Activated CD4-positive, alpha-beta T cell treated with anti-CD3 and anti-CD28 coated beads, Interleukin-2, amount 10 ng/mL, durations not matched to agents 24 days and 14 days (primary cell): ENCODE data around the gene EML4. TPM values are rescaled to one million over a fixed set of nuclear protein-coding genes. Genes with fewer than 3 reads are reported as not detected.
"Not testable (repeated sequence)": the region's sequence is repeated elsewhere in the genome, so short reads cannot be mapped to it uniquely, and the experiment has no call there.

Source experiments
- DNase-seq: peaks from one replicate; pipeline ENCODE4 v3.0.0; 2022
- H3K27ac Mint-ChIP-seq: one replicate; pipeline ENCODE4 v1.8.0; 2022; ENCODE audit warnings: mild to moderate bottlenecking, mixed read lengths
- H3K27me3 Mint-ChIP-seq: one replicate; pipeline ENCODE4 v1.8.0; 2022; ENCODE audit warnings: mixed read lengths
- H3K36me3 Mint-ChIP-seq: one replicate; pipeline ENCODE4 v1.8.0; 2022; ENCODE audit warnings: low read depth, mild to moderate bottlenecking, mixed read lengths
- H3K4me1 Mint-ChIP-seq: one replicate; pipeline ENCODE4 v1.8.0; 2021; ENCODE audit warnings: mixed read lengths
- H3K4me3 Mint-ChIP-seq: one replicate; pipeline ENCODE4 v1.8.0; 2022; ENCODE audit warnings: mild to moderate bottlenecking, moderate library complexity, mixed read lengths
- H3K9me3 Mint-ChIP-seq: one replicate; pipeline ENCODE4 v1.8.0; 2021; ENCODE audit warnings: mixed read lengths
- intact Hi-C: fragments of 100-400 bp; cut with micrococcal nuclease; formaldehyde crosslinking; loops from one replicate; pipeline ENCODE4 v1.15.1; 2023
- total RNA-seq: library from RNA; stranded (reverse); gene quantifications from 2 replicates; pipeline ENCODE4 v1.2.3, GENCODE V29; 2022

EML4 gene
- total RNA-seq, 1 donor from 2014 or later = 51.3 TPM

DNA sequence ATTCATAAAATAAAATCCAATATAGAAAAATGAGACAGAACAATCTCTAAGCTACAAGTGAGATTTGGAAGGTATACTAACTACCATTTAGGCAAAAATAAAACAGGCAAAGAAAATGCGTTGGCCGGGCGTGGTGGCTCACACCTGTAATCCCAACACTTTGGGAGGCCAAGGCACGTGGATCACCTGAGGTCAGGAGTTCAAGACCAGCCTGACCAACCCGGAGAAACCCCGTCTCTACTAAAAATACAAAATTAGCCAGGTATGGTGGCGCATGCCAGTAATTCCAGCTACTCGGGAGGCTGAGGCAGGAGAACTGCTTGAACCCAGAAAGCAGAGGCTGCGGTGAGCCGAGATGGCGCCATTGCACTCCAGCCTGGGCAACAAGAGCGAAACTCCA lies 178.4 kb downstream of the EML4 start:
- DNase-seq, H3K4me1 Mint-ChIP-seq, intact Hi-C loops, H3K27ac Mint-ChIP-seq, H3K9me3 Mint-ChIP-seq, H3K4me3 Mint-ChIP-seq, H3K27me3 Mint-ChIP-seq: not testable (repeated sequence)
- peaks cover 59% of the 10 kb centered on the region for H3K36me3 Mint-ChIP-seq

DNA sequence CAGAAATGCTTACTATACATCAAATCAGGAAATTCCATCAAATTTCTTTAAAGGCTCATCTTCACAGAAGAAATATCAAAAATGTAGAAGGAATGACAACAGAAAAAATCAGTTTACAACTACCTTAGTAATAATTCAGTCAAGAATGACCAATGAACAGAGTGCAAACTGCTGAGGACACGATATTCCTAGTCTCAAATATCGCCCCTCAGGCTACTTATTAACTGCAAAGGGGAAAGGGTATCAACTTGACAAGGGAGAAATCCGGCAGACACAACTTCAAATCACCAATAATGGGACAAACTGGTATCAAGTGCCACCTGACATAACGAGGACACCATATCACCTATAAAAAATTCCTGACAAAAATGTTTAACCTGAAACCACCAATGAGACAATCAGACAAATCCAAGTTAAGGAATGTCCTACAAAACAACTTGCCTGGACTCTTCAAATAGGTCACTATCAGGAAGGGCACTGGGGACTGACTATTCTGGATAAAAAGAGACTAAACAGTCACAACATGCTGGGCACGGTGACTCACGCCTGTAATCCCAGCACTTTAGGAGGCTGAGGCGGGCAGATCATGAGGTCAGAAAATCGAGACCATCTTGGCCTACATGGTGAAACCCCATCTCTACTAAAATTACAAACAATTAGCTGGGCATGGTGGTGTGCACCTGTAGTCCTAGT lies 179.1 kb downstream of the EML4 start:
- H3K9me3 Mint-ChIP-seq = no peaks in the 10 kb centered on the region
- no peak overlapping the region for H3K4me3 Mint-ChIP-seq
- peaks cover 61% of the 10 kb centered on the region for H3K36me3 Mint-ChIP-seq
- peaks cover 8% of the 10 kb centered on the region for H3K4me1 Mint-ChIP-seq
- H3K27me3 Mint-ChIP-seq = no peaks in the 10 kb centered on the region
- intact Hi-C loops = no loop called here
- H3K27ac Mint-ChIP-seq = no peak overlapping the region
- no peak for DNase-seq

DNA sequence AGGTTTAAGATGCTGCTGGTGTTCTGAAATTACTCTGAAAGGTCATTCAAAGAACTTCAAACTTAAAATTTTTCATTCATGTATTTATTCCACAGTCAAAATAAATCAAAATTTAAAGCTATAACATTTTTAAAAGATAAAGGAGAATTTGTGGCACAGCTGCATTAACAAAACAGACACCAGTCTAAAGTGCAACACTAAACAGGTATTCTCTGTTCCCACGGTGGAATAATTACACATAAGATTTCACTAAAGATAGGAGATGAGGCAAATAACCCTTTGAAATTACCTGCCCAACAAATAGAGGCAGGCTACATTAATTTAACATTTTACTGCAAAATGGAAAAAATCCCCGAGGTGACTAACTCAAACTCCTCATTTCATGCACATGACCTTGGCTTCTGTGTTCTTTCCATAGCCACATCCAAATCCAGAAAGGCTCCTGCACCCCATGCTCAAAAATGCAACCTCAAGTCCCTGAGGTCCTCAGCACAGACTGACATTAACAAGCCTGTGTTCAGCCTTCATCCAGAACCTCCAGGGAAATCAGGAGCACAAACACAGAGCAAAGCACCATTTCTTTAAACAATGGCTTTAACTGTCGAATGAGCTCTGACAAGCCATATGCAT lies 181.4 kb downstream of the EML4 start:
- intact Hi-C loops = no loop called here
- H3K36me3 Mint-ChIP-seq = peaks cover 54% of the 10 kb centered on the region
- no peak overlapping the region for H3K27ac Mint-ChIP-seq
- no peaks in the 10 kb centered on the region for H3K9me3 Mint-ChIP-seq
- peaks cover 20% of the 10 kb centered on the region for H3K4me1 Mint-ChIP-seq
- H3K4me3 Mint-ChIP-seq = no peak overlapping the region
- no peaks in the 10 kb centered on the region for H3K27me3 Mint-ChIP-seq
- no peak for DNase-seq

DNA sequence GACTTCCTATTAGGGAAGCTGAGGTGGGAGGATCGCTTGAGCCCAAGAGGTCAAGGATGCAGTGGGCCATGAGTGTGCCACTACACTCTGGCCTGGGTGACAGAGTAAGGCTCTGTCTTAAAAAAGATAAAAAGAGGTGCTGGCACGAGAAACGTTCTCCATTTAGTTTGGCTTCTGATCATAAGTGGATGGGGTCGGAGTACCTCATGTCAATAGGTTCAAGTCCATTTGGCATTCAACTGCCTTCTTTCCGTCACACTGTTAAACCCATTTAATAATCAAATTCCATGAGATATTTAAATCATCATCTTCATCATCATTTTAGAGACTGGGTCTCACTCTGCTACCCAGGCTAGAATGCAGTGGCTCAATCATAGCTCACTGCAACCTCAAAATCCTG lies 182.7 kb downstream of the EML4 start:
- Mint-ChIP-seq H3K36me3 (peaks cover 52% of the 10 kb centered on the region), H3K27me3 (no peaks in the 10 kb centered on the region)

DNA sequence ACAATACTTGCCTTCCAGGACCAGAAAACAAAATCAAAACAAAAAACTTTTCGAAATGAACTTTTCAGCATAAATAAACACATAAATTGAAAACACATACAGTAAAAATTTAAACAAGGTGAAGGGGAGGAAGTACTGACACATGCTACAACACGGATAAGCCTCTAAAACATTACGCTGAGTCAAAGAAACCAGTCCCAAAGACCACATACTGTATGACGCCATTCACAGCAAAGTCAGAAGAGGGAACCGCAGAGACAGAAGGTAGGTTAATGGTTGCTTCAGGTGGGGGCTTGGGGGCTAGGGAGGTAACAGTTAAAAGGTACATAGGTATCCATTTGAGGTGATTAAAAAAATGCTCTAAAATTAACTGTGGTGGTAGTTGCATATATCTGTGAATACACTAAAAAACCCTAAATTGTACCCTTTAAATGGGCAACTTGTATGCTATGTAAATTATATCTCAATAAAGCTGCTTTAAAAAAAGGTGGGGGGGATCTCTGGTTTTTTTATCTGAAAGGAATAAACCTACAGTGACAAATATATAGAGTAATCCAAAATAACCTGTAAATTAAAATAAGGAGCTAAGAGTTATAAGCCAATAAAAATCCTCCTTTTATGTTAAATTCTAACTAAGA lies 184.8 kb downstream of the EML4 start:
- Mint-ChIP-seq H3K27ac (peak overlapping the region; percentile 35), H3K9me3 (no peaks in the 10 kb centered on the region), H3K4me3 (no peak overlapping the region), H3K27me3 (no peaks in the 10 kb centered on the region), H3K4me1 (peaks cover 36% of the 10 kb centered on the region), H3K36me3 (peaks cover 49% of the 10 kb centered on the region)
- DNase-seq = no peak
- intact Hi-C loops = no loop called here

More for the DNA sequence above, 182.7 kb downstream of the EML4 start:
- peaks cover 23% of the 10 kb centered on the region for H3K4me1 Mint-ChIP-seq
- H3K4me3 Mint-ChIP-seq = no peak overlapping the region
- DNase-seq = no peak
- no peak overlapping the region for H3K27ac Mint-ChIP-seq
- intact Hi-C loops = no loop called here
- no peaks in the 10 kb centered on the region for H3K9me3 Mint-ChIP-seq

DNA sequence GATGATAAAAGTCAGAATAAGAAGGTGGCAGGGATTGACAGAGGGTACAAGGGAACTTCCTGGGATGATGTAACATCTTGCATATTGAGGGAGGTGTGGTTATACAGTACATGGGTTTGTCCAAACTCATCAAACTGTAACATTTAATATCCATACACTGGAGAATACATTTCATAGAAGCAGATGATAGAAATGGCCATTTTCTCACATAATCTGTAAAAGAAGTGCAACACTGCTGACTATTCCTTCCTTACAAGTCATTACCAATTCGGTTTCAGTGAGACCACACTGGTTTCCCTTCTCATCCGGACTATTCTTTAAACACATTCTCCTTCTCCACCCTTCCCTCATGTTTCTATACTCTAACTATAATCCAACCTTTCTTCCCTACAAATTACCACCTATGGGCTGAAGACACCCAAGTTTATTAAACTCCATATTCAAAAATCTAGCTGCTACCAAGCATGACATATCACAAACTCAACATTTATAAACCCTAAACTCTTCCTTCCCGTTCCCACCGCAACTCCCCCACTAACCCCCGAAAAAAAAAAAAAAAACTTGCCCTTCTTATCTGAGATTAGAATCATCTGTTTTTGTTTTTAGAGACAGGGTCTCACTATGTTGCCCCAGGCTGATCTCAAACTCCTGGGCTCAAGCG lies 190.3 kb downstream of the EML4 start:
- Mint-ChIP-seq H3K27ac (peak overlapping the region; percentile 99), H3K9me3 (no peaks in the 10 kb centered on the region), H3K4me1 (peaks cover 53% of the 10 kb centered on the region), H3K36me3 (peaks cover 21% of the 10 kb centered on the region), H3K4me3 (peak overlapping the region; percentile 90), H3K27me3 (no peaks in the 10 kb centered on the region)
- intact Hi-C loops = no loop called here
- DNase-seq = no peak

DNA sequence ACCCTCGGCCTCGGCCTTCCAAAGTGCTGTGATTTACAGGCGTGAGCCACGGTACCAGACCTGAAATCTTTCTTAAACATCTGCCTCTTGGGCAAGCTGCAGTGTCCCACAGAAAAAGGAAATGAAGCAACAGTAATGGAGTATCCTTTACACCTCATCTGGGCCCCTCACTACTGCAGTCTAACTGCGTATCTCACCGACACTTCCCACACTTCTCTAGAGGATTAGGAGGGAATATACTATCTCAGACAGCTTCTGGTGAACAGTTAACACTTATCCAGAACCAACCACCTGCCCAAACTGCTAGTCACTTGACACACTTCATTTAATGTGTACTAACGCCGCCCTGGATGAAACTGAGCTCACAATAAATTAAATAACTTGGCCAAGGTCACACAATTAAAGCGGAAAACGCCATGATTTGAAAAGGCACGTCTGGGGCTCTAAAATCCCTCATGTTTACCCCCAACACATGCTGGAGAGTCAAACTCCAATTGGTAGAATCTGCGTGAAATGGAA lies 190.9 kb downstream of the EML4 start:
- peak; percentile 73 for DNase-seq
- H3K9me3 Mint-ChIP-seq = no peaks in the 10 kb centered on the region
- H3K4me1 Mint-ChIP-seq = peaks cover 48% of the 10 kb centered on the region
- peaks cover 21% of the 10 kb centered on the region for H3K36me3 Mint-ChIP-seq
- peak overlapping the region; percentile 99 for H3K27ac Mint-ChIP-seq
- H3K27me3 Mint-ChIP-seq = no peaks in the 10 kb centered on the region
- H3K4me3 Mint-ChIP-seq = peak overlapping the region; percentile 90
- intact Hi-C loops = loop anchor here (2.0 to 10.0 kb wide), 3 partner anchors 59 to 451 kb away; no protein-coding TSS in a partner anchor

DNA sequence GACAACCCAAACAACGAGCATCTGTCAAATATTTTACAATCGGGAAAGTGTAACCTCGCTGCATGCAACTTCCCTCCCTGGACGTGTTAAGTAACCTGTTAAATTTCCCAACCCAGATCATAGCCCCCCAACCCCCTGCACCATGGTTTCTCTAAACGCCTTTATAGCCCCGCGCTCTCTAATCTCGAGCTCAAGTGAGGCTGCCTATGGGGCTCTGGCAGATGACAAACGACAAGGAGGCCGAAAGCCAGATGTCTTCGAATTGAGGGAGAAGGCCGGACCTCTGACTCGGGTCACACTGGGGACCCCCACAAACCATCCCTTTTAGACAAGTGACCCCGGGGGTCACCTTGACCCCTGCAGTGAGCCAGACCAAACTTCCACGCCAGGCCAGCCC lies 191.3 kb downstream of the EML4 start:
- peaks cover 19% of the 10 kb centered on the region for H3K36me3 Mint-ChIP-seq
- H3K9me3 Mint-ChIP-seq = no peaks in the 10 kb centered on the region
- peaks cover 45% of the 10 kb centered on the region for H3K4me1 Mint-ChIP-seq
- H3K27ac Mint-ChIP-seq = peak overlapping the region; percentile 99
- no peak for DNase-seq
- peak overlapping the region; percentile 90 for H3K4me3 Mint-ChIP-seq
- H3K27me3 Mint-ChIP-seq = no peaks in the 10 kb centered on the region
- intact Hi-C loops = loop anchor here (2.0 to 10.0 kb wide), 3 partner anchors 58 to 450 kb away; no protein-coding TSS in a partner anchor

DNA sequence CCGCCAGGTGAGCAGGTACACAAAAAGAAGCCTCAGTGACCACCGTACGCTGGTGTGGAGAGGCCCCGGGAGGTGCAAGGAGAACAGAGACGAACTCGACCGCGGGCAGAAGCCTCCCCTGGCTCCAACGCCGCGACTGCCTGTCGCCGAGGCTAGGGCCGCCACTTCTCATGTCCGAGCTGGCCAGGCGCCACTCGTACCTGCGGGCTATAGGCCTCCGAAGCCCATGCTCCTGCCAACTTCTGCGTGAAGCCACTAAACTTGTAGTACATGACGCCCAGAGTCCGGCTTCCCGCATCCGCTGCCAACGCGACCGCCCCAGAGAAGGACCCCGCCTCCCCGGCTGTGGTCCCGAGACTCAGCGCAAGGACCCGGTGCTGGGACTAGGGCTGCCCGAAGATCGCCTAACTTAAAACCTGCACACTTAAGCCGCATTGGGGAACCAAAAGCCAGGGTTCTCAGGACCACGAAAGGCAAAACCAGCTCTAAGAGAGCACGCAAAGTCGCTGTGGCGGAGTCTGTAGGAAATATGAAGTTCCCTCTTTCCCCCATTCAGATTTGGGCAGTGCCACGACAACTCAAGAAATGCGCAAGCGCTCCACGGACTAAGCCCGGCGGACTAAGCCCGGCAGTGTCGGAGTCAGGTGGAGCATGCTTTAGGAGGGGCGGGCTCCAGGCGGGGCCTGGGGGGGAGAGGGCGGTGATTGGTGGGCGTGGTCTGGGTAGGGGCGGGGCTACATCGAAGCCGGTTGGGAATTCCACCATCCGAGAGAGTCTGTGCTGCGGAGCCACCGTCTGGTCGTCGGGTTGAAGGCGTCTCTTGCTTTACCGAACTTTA lies 192.0 kb downstream of the EML4 start, which contains the start of gene COX7A2L:
TSS of gene COX7A2L (minus strand) at position 328 of the 838 bp plus-strand sequence. CDS start at position 272, 56 bp downstream.
- peak within 1 kb of the TSS; percentile 99 for H3K27ac Mint-ChIP-seq
- no peaks in the 10 kb centered on the region for H3K27me3 Mint-ChIP-seq
- peaks cover 44% of the 10 kb centered on the region for H3K4me1 Mint-ChIP-seq
- H3K36me3 Mint-ChIP-seq = peaks cover 17% of the 10 kb centered on the region
- peak; percentile 98 for DNase-seq
- no peaks in the 10 kb centered on the region for H3K9me3 Mint-ChIP-seq
- H3K4me3 Mint-ChIP-seq = peak within 1 kb of the TSS; percentile 90
- intact Hi-C loops = loop anchor here (1.0 to 10.0 kb wide), 9 partner anchors 58 to 521 kb away; partner anchors contain the start of genes EML4 and MTA3

DNA sequence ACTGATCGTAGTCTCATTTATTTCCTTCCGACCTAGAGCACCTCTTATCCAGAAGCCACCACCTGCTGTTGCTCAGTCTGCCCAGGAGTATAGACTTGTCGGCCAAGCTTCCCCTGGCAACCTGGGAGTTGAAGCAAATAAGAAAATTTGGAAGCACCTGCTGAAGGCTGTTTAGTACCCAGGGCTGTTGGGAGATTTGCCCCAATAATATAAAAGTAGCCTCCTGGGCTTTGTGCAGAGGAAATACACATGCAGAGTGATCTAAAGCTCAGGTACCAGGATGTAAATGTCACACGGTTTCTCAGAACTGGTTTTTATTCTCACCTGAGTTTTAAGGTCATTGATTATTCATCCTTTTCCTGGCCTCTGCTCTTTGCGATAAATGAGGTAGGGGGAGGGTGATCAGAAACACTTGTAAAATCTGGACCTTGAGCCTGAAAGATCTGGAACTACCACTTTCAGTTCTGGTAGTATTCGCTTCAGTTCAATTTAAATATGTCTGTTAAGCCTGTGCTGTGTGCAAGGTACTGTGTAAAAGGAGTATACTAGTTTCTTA lies 192.7 kb downstream of the EML4 start:
- peak overlapping the region; percentile 99 for H3K27ac Mint-ChIP-seq
- no peaks in the 10 kb centered on the region for H3K9me3 Mint-ChIP-seq
- intact Hi-C loops = loop anchor here (1.0 to 10.0 kb wide), 9 partner anchors 57 to 522 kb away; partner anchors contain the start of genes EML4 and MTA3
- no peaks in the 10 kb centered on the region for H3K27me3 Mint-ChIP-seq
- H3K4me1 Mint-ChIP-seq = peaks cover 42% of the 10 kb centered on the region
- DNase-seq = no peak
- peak overlapping the region; percentile 90 for H3K4me3 Mint-ChIP-seq
- peaks cover 13% of the 10 kb centered on the region for H3K36me3 Mint-ChIP-seq

DNA sequence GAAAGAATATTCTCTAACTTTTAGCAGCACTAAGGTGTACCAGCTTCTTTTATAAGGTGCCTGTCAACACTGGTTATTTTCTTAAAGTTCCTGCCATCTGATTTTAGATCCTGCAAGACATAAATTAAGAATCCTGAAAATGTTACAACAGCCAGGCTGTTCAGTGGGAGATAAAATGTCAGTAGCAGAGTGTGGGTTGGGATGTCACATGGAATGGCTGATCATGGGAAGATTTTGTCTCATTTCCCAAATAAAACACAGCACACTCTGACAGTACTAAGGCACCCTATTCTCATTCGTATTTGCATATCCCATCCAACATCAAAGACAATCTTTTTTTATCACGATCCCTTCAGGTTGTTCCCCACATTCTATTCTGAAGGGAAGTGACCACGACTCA lies 194.3 kb downstream of the EML4 start:
- peaks cover 30% of the 10 kb centered on the region for H3K4me1 Mint-ChIP-seq
- no peak overlapping the region for H3K27ac Mint-ChIP-seq
- no peaks in the 10 kb centered on the region for H3K9me3 Mint-ChIP-seq
- no peak for DNase-seq
- peaks cover 4% of the 10 kb centered on the region for H3K27me3 Mint-ChIP-seq
- intact Hi-C loops = loop anchor here (10.0 kb wide), 1 partner anchor 301 kb away; no protein-coding TSS in a partner anchor
- H3K4me3 Mint-ChIP-seq = no peak overlapping the region
- peaks cover 3% of the 10 kb centered on the region for H3K36me3 Mint-ChIP-seq

DNA sequence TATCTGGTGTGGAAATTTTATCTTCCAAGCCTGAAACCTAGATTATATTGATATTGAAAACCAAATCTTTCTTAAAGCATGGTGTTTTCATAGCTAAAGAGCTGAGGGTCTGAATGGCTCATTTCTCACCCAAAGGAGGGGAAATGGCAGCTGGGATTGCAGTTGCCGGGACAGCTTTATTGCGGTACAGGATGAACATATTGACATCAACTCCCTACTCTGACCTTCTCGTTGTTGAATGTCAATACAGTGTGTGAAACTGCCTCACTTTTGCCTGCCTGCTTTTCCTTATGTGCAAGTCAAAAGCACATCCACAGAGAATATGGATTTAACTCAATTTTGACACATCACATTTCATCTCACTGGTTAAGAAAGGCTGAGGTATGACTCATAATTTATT lies 195.5 kb downstream of the EML4 start:
- Mint-ChIP-seq H3K27me3 (peaks cover 4% of the 10 kb centered on the region), H3K4me3 (no peak overlapping the region), H3K9me3 (no peaks in the 10 kb centered on the region), H3K27ac (no peak overlapping the region), H3K36me3 (no peaks in the 10 kb centered on the region), H3K4me1 (peaks cover 20% of the 10 kb centered on the region)
- DNase-seq = no peak
- intact Hi-C loops = loop anchor here (10.0 kb wide), 1 partner anchor 300 kb away; no protein-coding TSS in a partner anchor
